ENCODE measurements around the gene MKRN2.

DNA sequence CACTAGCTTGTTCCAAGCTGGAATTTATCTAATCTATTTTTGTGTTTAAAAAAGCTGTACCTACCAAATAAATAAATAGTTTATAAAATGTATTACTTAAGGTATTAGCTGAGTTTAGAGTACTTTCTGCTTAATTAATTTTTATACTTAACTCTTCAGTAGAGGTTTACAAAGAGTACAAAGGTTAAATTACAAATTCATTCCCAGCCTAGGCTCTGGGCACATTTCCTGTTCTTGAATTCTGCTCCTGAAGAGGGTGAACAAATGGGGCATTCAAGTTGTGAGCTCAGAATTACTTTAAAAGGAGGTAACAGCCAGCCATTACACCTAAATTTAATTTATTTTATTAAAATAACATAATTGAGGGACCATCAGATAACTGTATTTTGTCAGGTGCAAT, 26.4 kb downstream of the MKRN2 start:
- TF ChIP-seq, protein P1, sequence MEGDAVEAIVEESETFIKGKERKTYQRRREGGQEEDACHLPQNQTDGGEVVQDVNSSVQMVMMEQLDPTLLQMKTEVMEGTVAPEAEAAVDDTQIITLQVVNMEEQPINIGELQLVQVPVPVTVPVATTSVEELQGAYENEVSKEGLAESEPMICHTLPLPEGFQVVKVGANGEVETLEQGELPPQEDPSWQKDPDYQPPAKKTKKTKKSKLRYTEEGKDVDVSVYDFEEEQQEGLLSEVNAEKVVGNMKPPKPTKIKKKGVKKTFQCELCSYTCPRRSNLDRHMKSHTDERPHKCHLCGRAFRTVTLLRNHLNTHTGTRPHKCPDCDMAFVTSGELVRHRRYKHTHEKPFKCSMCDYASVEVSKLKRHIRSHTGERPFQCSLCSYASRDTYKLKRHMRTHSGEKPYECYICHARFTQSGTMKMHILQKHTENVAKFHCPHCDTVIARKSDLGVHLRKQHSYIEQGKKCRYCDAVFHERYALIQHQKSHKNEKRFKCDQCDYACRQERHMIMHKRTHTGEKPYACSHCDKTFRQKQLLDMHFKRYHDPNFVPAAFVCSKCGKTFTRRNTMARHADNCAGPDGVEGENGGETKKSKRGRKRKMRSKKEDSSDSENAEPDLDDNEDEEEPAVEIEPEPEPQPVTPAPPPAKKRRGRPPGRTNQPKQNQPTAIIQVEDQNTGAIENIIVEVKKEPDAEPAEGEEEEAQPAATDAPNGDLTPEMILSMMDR (IDR thresholded peaks at IDR 0.05) = no peak
- TF ChIP-seq POLR2A (IDR thresholded peaks at IDR 0.05) = no peak

Measured in Peyer's patch (tissue), 4 donors.